Measurements from ENCODE around the gene TSEN2. TPM values are rescaled to one million over a fixed set of nuclear protein-coding genes. Genes with fewer than 3 reads are reported as not detected.
"Not testable (repeated sequence)": the region's sequence is repeated elsewhere in the genome, so short reads cannot be mapped to it uniquely, and the experiment has no call there.

Gene TSEN2
- polyA plus RNA-seq, 1 donor from 2014 or later = 12.4 TPM

GRCh38 chr3:12518261-12519028, 34.2 kb downstream of the TSEN2 start:
- no peaks in the 10 kb centered on the region for H3K9me3 Mint-ChIP-seq
- H3K27me3 Mint-ChIP-seq = no peaks in the 10 kb centered on the region
- peaks cover 0 to 2% (median 0%) of the 10 kb centered on the region in 3 donors for H3K4me1 Mint-ChIP-seq
- H3K27ac Mint-ChIP-seq = no peak overlapping the region
- H3K4me3 Mint-ChIP-seq = no peak overlapping the region
- peaks cover 7% of the 10 kb centered on the region for H3K36me3 Mint-ChIP-seq

DNA sequence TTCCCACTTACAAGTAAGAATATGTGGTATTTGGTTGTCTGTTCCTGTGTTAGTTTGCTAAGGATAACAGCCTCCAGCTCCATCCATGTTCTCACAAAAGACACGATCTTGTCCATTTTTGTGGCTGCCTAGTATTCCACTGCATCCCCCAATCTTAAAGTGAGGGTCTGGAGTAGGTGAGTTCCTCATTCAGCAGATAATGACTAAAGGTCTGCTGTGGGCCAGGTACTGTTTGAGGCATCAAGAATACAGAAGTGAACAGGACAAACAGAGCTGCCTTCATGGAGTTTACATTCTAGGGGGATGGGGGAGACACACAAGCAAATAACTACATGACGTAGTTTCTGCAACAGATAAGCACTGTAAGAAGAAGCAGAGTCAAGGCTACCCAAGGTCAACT, 36.7 kb downstream of the TSEN2 start:
- no peaks in the 10 kb centered on the region for H3K27me3 Mint-ChIP-seq
- peaks cover 0 to 6% (median 0%) of the 10 kb centered on the region in 3 donors for H3K4me1 Mint-ChIP-seq
- peaks cover 13% of the 10 kb centered on the region for H3K36me3 Mint-ChIP-seq
- H3K9me3 Mint-ChIP-seq = no peaks in the 10 kb centered on the region
- H3K27ac Mint-ChIP-seq = no peak overlapping the region
- H3K4me3 Mint-ChIP-seq = no peak overlapping the region

- no peaks in the 10 kb centered on the region for H3K9me3 Mint-ChIP-seq
- no peak overlapping the region for H3K27ac Mint-ChIP-seq
- peaks cover 15% of the 10 kb centered on the region for H3K36me3 Mint-ChIP-seq
- no peaks in the 10 kb centered on the region for H3K27me3 Mint-ChIP-seq
- no peak overlapping the region for H3K4me3 Mint-ChIP-seq
- peaks cover 0 to 6% (median 0%) of the 10 kb centered on the region in 3 donors for H3K4me1 Mint-ChIP-seq
Measured at GRCh38 chr3:12522721-12523120, 38.4 kb downstream of the TSEN2 start.

DNA sequence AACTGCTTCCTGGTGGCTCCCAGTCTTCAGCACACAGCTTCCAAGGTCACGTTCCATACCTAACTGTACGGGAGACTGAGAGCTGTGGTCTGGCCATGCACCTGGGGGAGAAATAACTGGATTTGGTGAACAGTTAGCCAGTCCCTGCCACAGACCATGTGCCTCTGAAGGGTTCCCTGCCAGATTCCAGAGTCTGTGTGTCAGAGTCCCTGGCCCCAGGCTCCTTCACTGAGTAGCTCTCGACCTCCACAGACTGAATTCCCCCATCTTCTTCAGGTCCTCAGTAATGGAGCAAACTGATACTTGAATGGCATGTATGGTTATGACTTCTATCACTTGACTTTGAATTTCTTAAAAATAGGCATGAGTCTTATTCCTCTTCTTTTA, 43.5 kb downstream of the TSEN2 start:
- H3K9me3 Mint-ChIP-seq = no peaks in the 10 kb centered on the region
- peaks cover 0 to 6% (median 0%) of the 10 kb centered on the region in 3 donors for H3K4me1 Mint-ChIP-seq
- no peak overlapping the region for H3K27ac Mint-ChIP-seq
- H3K27me3 Mint-ChIP-seq = no peaks in the 10 kb centered on the region
- no peak overlapping the region for H3K4me3 Mint-ChIP-seq
- peaks cover 19% of the 10 kb centered on the region for H3K36me3 Mint-ChIP-seq

GRCh38 chr3:12532182-12532581, 47.9 kb downstream of the TSEN2 start:
- H3K36me3 Mint-ChIP-seq = peaks cover 17% of the 10 kb centered on the region
- H3K4me1 Mint-ChIP-seq = peaks cover 0 to 2% (median 0%) of the 10 kb centered on the region in 3 donors
- H3K27me3 Mint-ChIP-seq = no peaks in the 10 kb centered on the region
- H3K27ac Mint-ChIP-seq = no peak overlapping the region
- H3K9me3 Mint-ChIP-seq = no peaks in the 10 kb centered on the region
- H3K4me3 Mint-ChIP-seq = no peak overlapping the region

GRCh38 chr3:12536423-12536822, 52.1 kb downstream of the TSEN2 start:
- peaks cover 0 to 1% (median 0%) of the 10 kb centered on the region in 3 donors for H3K4me1 Mint-ChIP-seq

GRCh38 chr3:12541625-12542024, 57.3 kb downstream of the TSEN2 start:
- Mint-ChIP-seq H3K27me3 (no peaks in the 10 kb centered on the region), H3K9me3 (no peaks in the 10 kb centered on the region), H3K27ac (peak overlapping the region in 1 of 3 donors; percentile 57), H3K4me1 (peaks cover 0 to 1% (median 0%) of the 10 kb centered on the region in 3 donors), H3K4me3 (no peak overlapping the region), H3K36me3 (no peaks in the 10 kb centered on the region)

More at GRCh38 chr3:12536423-12536822, 52.1 kb downstream of the TSEN2 start:
- Mint-ChIP-seq H3K27me3 (no peaks in the 10 kb centered on the region), H3K4me3 (no peak overlapping the region), H3K9me3 (no peaks in the 10 kb centered on the region), H3K36me3 (peaks cover 10% of the 10 kb centered on the region), H3K27ac (no peak overlapping the region)

GRCh38 chr3:12543497-12543896, 59.2 kb downstream of the TSEN2 start:
- H3K27ac Mint-ChIP-seq, H3K4me1 Mint-ChIP-seq, H3K36me3 Mint-ChIP-seq, H3K4me3 Mint-ChIP-seq, H3K9me3 Mint-ChIP-seq, H3K27me3 Mint-ChIP-seq: not testable (repeated sequence)

- Mint-ChIP-seq H3K36me3 (no peaks in the 10 kb centered on the region), H3K4me3 (no peak overlapping the region), H3K4me1 (no peaks in the 10 kb centered on the region), H3K9me3 (no peaks in the 10 kb centered on the region), H3K27me3 (peaks cover 3% of the 10 kb centered on the region), H3K27ac (no peak overlapping the region)
Measured at GRCh38 chr3:12544652-12545472, 60.6 kb downstream of the TSEN2 start.

DNA sequence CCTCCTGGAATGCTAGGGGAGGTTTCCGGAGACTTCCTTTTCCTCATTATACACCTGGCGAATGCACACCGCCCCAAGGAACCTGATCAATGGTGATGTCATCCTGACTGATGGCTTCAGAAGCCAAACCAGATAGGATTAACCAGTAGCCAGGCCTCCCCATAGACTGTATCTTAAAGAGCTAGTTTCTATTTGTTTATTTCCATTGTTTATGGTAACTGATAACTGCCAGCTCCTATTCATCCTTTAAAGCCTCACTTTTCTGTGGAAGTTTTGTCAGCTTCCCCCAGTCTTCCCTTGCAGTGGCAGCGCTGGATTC, 61.2 kb downstream of the TSEN2 start, which contains the start of gene MKRN2OS:
Gene MKRN2OS (minus strand): TSS at position 27 of the 319 bp plus-strand sequence. CDS start 35 bp downstream, outside the sequence.
- Mint-ChIP-seq H3K9me3 (no peaks in the 10 kb centered on the region), H3K27me3 (peaks cover 5% of the 10 kb centered on the region), H3K4me1 (no peaks in the 10 kb centered on the region), H3K36me3 (no peaks in the 10 kb centered on the region), H3K4me3 (no peak within 1 kb of the TSS), H3K27ac (no peak within 1 kb of the TSS)

DNA sequence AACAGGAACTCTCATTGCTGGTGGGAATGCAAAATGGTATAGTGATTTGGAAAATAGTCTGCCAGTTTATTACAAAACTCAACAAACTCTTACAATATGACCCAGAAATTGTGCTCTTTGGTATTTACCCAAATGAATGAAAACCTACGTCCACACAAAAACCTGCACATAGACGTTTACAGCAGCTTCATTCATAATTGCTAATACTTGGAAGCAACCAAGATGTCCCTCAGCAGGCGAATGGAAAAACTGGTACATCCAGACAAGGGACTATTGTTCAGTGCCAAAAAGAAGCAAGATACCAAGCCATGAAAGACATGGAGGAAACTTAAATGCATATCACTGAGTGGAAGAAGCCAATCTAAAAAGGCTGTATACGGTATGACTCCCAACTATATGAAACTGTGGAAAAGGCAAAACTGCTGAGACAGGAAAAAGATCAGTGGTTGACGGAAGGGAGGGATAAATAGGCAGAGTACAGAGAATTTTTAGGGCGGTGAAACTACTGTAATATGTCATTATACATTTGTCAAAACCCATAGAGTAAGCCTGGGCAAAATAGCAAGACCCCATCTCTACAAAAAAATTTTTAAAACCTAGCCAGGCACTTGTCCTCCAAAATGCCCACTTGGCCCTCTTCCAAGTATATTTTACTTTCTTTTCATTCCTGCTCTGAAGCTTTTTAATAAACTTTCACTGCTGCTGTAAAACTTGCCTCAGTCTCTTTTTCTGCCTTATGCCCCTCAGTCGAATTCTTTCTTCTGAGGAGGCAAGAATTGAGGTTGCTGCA, 65.9 kb downstream of the TSEN2 start:
- Mint-ChIP-seq H3K4me1 (peaks cover 2 to 6% (median 6%) of the 10 kb centered on the region in 3 donors), H3K9me3 (peaks cover 0 to 1% (median 0%) of the 10 kb centered on the region in 3 donors), H3K36me3 (no peaks in the 10 kb centered on the region), H3K4me3 (no peak overlapping the region), H3K27me3 (peaks cover 22% of the 10 kb centered on the region), H3K27ac (no peak overlapping the region)

- H3K4me1 Mint-ChIP-seq = peaks cover 15 to 28% (median 28%) of the 10 kb centered on the region in 3 donors
- peak overlapping the region in 1 of 3 donors; percentile 13 for H3K27ac Mint-ChIP-seq
- H3K27me3 Mint-ChIP-seq = peaks cover 23% of the 10 kb centered on the region
- peaks cover 3% of the 10 kb centered on the region for H3K36me3 Mint-ChIP-seq
- H3K4me3 Mint-ChIP-seq = peak overlapping the region; percentile 63 to 91 (median 80)
- peaks cover 0 to 1% (median 0%) of the 10 kb centered on the region in 3 donors for H3K9me3 Mint-ChIP-seq
Measured at GRCh38 chr3:12553921-12554391, 69.7 kb downstream of the TSEN2 start.

GRCh38 chr3:12556314-12556689, 72.0 kb downstream of the TSEN2 start:
- Mint-ChIP-seq H3K27ac (peak overlapping the region; percentile 87 to 94 (median 92)), H3K36me3 (peaks cover 3% of the 10 kb centered on the region), H3K9me3 (peaks cover 0 to 1% (median 0%) of the 10 kb centered on the region in 3 donors), H3K4me3 (peak overlapping the region; percentile 93 to 95 (median 94)), H3K4me1 (peaks cover 26 to 51% (median 46%) of the 10 kb centered on the region in 3 donors), H3K27me3 (peaks cover 18% of the 10 kb centered on the region)

GRCh38 chr3:12556690-12557472, 72.6 kb downstream of the TSEN2 start, which contains the start of gene MKRN2:
MKRN2 (plus strand) TSS chr3:12557087; CDS start chr3:12557151, 64 bp downstream.
- Mint-ChIP-seq H3K27me3 (peaks cover 18% of the 10 kb centered on the region), H3K36me3 (peaks cover 3% of the 10 kb centered on the region), H3K9me3 (peaks cover 0 to 1% (median 0%) of the 10 kb centered on the region in 3 donors), H3K27ac (peak within 1 kb of the TSS; percentile 87 to 94 (median 92)), H3K4me3 (peak within 1 kb of the TSS; percentile 93 to 95 (median 94)), H3K4me1 (peaks cover 29 to 55% (median 49%) of the 10 kb centered on the region in 3 donors)
